Activated CD8-positive, alpha-beta memory T cell treated with anti-CD3 and anti-CD28 coated beads, Interleukin-2, amount 50 U/mL, for 24 hours (primary cell): ENCODE data around the gene CSE1L.
"Not testable (repeated sequence)": the region's sequence is repeated elsewhere in the genome, so short reads cannot be mapped to it uniquely, and the experiment has no call there.

Source experiments
- DNase-seq: peaks from one replicate; pipeline ENCODE4 v3.0.0-alpha.2; 2020; ENCODE audit errors: extremely low read depth

The CSE1L gene

GRCh38 chr20:49122920-49123319, 76.8 kb downstream of the CSE1L start:
- DNase-seq = no peak

- no peak for DNase-seq
These were observed 77.9 kb downstream of the CSE1L start for GRCh38 chr20:49123982-49124381.

- DNase-seq = no peak
These were observed 86.9 kb downstream of the CSE1L start for GRCh38 chr20:49132995-49133478.

GRCh38 chr20:49133571-49133970, 87.5 kb downstream of the CSE1L start:
- no peak for DNase-seq

- DNase-seq = not testable (repeated sequence)
These were observed 88.7 kb downstream of the CSE1L start for GRCh38 chr20:49134797-49135196.

- DNase-seq = no peak
These were observed 90.9 kb downstream of the CSE1L start for GRCh38 chr20:49136817-49137571.

GRCh38 chr20:49138431-49138830, 92.3 kb downstream of the CSE1L start:
- no peak for DNase-seq

GRCh38 chr20:49140411-49140810, 94.3 kb downstream of the CSE1L start:
- DNase-seq = no peak

- no peak for DNase-seq
These were observed 94.7 kb downstream of the CSE1L start for GRCh38 chr20:49140834-49141233.
